ENCODE data around the gene MAGI2. TPM values are rescaled to one million over a fixed set of nuclear protein-coding genes. Genes with fewer than 3 reads are reported as not detected.
"Not testable (repeated sequence)": the region's sequence is repeated elsewhere in the genome, so short reads cannot be mapped to it uniquely, and the experiment has no call there.

MAGI2 gene
- total and polyA plus RNA-seq, 9 donors: 7.1 to 20.4 (median 18.7) TPM

GRCh38 chr7:79452032-79452494 lies 1.4 kb downstream of the MAGI2 start:
- peak overlapping the region; percentile 93 to 98 for H3K27ac ChIP-seq
- intact Hi-C loops (cut with DNase I): loop anchor here in 1 of 4 donors (5.0 to 10.0 kb wide), 2 partner anchors 1435 to 1657 kb away; partner anchors contain the start of genes PHTF2 and TMEM60
- peak; percentile 89 to 92 (median 90) for DNase-seq
- H3K36me3 ChIP-seq: no peaks in the 10 kb centered on the region
- WGBS, 3 donors: 0% methylated on average over 25 to 27 of the region's 27 CpGs
- TF ChIP-seq POLR2A (IDR thresholded peaks at IDR 0.05) (peak; percentile 83), CTCF (IDR thresholded peaks at IDR 0.05) (no peak), EP300 (IDR thresholded peaks at IDR 0.05) (peak; percentile 70)
- peaks cover 3% of the 10 kb centered on the region for H3K4me1 ChIP-seq (ENCODE audit: insufficient read depth)
- H3K9me3 ChIP-seq: no peaks in the 10 kb centered on the region
- peak overlapping the region; percentile 72 for H3K4me3 ChIP-seq
- no peaks in the 10 kb centered on the region for H3K27me3 ChIP-seq

DNA sequence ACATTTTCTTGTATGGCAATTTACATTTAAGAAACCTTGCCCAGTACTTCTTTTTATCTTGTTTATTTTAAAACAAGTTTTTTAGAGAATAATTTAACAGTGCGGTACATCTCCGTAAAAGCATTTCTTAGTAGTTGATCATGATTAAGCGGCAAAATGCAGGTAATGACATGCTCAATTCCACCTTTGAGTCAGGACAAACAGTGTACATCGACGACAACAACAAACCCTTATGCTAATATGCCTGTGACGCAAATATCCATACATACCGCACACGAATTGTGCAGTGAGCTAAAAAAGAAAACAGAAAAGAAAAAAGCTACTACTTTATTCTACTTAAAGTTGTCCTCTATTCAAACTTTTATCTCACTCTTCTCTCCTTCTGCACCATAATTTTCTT lies 1.9 kb downstream of the MAGI2 start:
- H3K9me3 ChIP-seq: no peaks in the 10 kb centered on the region
- H3K4me1 ChIP-seq (ENCODE audit: insufficient read depth): peaks cover 3% of the 10 kb centered on the region
- H3K4me3 ChIP-seq: peak overlapping the region; percentile 72
- intact Hi-C loops (cut with DNase I): loop anchor here in 1 of 4 donors (5.0 to 10.0 kb wide), 2 partner anchors 1434 to 1657 kb away; partner anchors contain the start of genes PHTF2 and TMEM60
- peak overlapping the region in 1 of 2 donors; percentile 98 for H3K27ac ChIP-seq
- WGBS, 3 donors: 24 to 32% (median 26%) methylated on average over 8 of the region's 8 CpGs
- no peaks in the 10 kb centered on the region for H3K27me3 ChIP-seq
- no peaks in the 10 kb centered on the region for H3K36me3 ChIP-seq
- DNase-seq: no peak
- TF ChIP-seq POLR2A (IDR thresholded peaks at IDR 0.05) (no peak), EP300 (IDR thresholded peaks at IDR 0.05) (no peak)

GRCh38 chr7:79442766-79443165 lies 10.7 kb downstream of the MAGI2 start:
- 73 to 79% (median 77%) methylated on average over 3 of the region's 3 CpGs for WGBS, 3 donors
- DNase-seq; H3K27me3 ChIP-seq; H3K4me1 ChIP-seq (ENCODE audit: insufficient read depth); H3K36me3 ChIP-seq; H3K9me3 ChIP-seq; H3K4me3 ChIP-seq; intact Hi-C loops (cut with DNase I); H3K27ac ChIP-seq: not testable (repeated sequence)

DNA sequence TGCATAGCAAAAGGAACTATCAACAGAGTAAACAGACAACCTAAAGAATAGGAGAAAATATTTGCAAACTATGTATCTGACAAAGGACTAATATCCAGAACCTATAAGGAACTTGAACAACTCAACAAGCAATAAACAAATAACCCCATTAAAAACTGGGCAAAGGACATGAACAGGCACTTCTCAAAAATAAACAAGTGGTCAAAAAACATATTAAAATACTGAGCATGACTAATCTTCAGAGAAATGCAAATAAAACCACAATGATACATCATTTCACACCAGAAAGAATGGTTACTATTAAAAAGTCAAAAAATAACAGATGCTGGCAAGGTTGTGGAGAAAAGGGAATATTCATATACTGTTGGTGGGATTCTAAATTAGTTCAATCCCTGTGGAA lies 17.1 kb downstream of the MAGI2 start:
- no peaks in the 10 kb centered on the region for H3K27me3 ChIP-seq
- intact Hi-C loops (cut with DNase I): no loop called here

GRCh38 chr7:79434867-79435266 lies 18.6 kb downstream of the MAGI2 start:
- Histone ChIP-seq H3K36me3 (no peaks in the 10 kb centered on the region), H3K4me1 (ENCODE audit: insufficient read depth) (no peaks in the 10 kb centered on the region), H3K4me3 (no peak overlapping the region), H3K27ac (no peak overlapping the region), H3K27me3 (no peaks in the 10 kb centered on the region), H3K9me3 (no peaks in the 10 kb centered on the region)
- TF ChIP-seq CTCF (IDR thresholded peaks at IDR 0.05) (no peak), POLR2A (IDR thresholded peaks at IDR 0.05) (no peak), EP300 (IDR thresholded peaks at IDR 0.05) (no peak)
- intact Hi-C loops (cut with DNase I): no loop called here
- no peak for DNase-seq
- 0% methylated on average over 1 of the region's 1 CpG for WGBS, 3 donors

More for the DNA sequence above, 17.1 kb downstream of the MAGI2 start:
- DNase-seq: no peak
- Histone ChIP-seq H3K9me3 (no peaks in the 10 kb centered on the region), H3K4me1 (ENCODE audit: insufficient read depth) (no peaks in the 10 kb centered on the region), H3K27ac (no peak overlapping the region), H3K36me3 (no peaks in the 10 kb centered on the region), H3K4me3 (no peak overlapping the region)
- no peak for TF ChIP-seq POLR2A (IDR thresholded peaks at IDR 0.05)
- TF ChIP-seq EP300 (IDR thresholded peaks at IDR 0.05): no peak
- no peak for TF ChIP-seq CTCF (IDR thresholded peaks at IDR 0.05)

Data from ovary (tissue), 9 donors.